HL-60/S4 treated with retinoic acid at 250 ng/mL for 4 days and 3 days (cell line): ENCODE measurements around the gene PLEKHM2.
"Not testable (repeated sequence)": the region's sequence is repeated elsewhere in the genome, so short reads cannot be mapped to it uniquely, and the experiment has no call there.

Experiments used
- in situ Hi-C: fragments of 300-500 bp; cut with MboI; formaldehyde crosslinking; loops from 2 replicates; pipeline ENCODE4 v1.7.0; 2022; ENCODE audit warnings: low sequenced_read_pairs

The PLEKHM2 gene

DNA sequence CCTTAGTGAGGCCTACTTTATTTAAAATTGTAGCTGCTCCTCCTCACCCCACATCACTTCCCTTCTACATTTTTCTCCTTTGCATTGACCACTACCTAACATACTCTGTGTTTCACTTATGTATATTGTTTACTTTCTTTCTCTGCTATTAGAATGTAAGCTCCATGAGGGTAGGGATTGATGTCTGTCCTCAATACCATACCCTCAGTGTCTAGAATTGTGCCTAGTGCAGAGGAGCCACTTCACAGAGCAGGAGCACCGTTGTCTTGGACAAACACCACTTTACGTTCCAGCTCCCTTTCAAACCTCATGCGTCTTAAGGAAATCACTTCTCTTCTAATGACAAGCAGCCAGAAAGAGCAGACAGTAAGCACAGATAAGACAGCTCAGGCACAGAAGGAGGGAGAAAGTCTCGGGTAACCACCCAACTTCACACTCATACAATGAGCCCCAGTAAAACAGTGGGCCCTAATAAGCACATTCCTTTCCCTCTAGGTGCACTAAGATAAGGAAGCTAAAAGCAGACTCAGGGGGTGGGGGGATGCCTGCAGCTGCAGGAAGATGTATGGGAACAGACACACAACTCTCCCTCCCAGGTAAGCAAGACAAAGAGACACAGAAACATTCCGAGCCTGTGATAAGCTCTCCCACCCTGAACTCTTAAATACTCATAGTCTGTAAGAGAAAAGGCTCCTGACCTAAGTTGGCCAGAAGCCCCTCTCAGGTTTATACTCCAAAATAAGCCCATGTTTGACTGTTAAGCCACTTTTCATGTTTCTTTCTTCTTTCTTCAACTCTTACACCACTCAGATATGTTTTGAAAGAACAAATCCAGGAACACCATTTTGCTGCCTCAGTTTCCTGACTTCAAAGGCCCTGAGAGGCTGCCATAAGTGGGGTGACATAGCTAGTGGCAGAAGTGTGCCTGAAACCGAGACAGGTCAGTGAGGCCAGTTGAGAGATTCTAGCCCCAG is 7.1 kb upstream of the PLEKHM2 start:
- in situ Hi-C loops = no loop called here

DNA sequence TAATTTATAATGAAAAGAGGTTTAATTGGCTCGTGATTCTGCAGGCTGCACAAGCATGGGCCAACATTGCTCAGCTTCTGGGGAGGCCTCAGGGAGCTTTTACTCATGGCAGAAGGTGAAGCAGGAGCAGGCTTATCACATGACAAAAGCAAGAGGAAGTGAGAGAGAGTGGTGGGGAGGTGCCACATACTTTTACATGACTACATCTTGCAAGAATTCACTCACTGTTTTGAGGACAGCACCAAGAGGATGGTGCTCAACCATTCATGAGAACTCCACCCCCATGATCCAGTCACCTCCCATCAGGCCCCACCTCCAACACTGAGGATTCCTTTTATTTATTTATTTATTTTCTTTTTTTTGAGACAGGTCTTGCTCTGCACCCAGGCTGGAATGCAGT is 5.5 kb upstream of the PLEKHM2 start:
- in situ Hi-C loops = no loop called here

DNA sequence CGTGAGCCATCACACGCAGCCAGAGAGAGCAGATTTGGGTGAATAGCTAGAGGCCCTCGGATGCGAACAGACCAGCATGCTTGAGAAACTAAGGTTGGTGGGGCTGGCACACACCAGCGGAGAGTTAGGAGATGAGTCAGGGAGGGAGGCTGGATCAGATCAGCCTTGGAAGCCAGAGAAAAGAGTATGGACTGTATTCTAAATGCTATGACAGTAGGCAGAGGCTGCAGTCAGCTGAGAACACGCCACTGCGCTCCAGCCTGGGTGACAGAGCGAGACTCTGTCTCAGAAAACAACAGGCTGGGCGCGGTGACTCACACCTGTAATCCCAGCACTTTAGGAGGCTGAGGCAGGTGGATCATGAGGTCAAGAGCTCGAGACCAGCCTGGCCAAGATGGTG is 4.0 kb upstream of the PLEKHM2 start:
- in situ Hi-C loops = no loop called here

DNA sequence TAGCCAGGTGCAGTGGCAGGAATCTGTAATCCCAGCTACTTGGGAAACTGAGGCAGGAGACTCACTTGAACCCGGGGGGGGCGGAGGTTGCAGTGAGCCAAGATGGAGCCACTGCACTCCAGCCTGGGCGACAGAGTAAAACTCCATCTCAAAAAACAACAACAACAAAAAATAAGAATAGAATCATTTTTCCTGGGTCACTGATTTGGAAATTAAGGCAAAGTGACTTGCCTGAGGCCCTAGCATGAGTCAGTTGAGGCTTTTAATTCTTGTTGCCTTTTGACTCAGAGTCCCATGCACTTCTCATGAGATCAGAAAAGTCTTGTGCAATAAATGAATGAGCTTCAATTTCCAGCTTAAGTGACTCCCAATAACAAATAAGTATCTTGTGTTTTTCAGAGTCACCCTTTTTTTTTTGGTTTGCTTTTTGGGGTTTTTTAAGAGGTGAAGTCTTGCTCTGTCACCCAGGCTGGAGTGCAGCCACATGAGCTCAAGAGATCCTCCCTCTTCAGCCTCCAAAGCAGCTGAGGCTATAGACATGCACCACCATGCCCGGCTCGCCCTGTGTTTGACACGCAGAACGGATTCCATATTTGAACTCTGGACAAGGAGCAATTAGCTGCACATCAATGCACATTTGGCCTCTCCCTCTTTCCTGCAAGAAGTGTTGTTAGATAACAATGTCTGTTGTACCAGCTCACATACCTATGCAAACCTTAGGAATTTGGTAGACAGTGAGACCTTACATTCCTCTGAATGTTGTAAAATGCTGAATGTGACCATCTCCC is 3.4 kb upstream of the PLEKHM2 start:
- in situ Hi-C loops = no loop called here

DNA sequence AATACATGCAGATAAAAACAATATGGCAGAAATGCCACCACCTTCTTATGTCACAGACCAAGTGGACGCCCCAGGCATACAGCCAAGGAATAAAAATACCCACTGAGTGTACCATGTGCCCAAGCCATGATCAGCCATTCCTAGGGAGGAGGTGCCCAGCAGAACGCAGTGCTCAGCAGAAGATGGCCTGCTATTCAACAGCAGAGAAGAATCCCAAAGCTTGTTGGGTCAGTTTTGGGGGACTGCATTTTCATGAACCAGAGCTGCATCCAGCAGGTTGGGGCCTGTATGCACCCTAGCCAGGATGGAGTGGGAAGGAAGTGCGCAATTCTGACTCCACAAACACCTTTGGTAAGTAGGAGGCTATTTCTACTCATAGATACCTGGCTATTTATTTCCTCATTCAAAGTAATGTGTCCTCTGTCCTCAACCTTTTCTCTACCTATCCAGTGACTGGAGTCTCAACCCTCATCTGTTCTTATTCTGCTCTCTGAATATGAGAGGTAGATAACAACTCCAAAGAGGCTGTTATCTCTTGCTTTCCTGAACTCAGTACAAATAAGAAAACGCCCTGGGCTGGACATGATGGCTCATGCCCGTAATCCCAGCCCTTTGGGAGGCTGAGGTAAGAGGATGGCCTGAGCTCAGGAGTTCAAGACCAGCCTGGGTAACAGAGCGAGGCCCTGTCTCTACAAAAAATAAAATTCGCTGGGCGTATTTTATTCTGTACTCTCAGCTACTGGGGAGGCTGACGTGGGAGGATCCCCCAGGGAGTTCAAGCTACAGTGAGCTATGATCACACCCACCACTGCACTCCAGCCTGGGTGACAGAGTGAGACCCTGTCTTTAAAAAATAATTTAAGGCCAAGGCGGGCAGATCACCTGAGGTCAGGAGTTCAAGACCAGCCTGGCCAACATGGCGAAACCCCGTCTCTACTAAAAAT is 2.5 kb upstream of the PLEKHM2 start:
- in situ Hi-C loops = no loop called here

DNA sequence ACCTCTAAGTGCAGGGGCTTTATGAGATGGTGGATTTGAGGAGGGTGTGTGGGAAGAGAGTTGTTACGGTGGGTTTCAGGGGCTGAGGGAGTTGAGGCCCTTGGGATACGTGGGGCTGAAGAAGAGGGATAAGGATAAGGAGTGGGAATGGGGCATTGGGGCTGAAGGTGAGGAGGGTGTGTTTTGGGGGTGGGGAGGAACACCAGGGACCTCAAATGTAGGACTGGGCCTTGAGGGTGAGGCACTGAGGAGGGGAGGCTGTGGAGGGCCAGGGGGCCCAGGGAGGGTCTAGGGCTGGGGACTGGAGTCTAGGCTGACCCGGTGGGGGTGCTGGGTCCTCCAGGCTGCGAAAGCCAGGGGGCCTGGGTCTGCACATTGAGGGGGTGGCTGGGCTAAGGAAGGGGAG is 1.2 kb upstream of the PLEKHM2 start:
- in situ Hi-C loops = no loop called here

DNA sequence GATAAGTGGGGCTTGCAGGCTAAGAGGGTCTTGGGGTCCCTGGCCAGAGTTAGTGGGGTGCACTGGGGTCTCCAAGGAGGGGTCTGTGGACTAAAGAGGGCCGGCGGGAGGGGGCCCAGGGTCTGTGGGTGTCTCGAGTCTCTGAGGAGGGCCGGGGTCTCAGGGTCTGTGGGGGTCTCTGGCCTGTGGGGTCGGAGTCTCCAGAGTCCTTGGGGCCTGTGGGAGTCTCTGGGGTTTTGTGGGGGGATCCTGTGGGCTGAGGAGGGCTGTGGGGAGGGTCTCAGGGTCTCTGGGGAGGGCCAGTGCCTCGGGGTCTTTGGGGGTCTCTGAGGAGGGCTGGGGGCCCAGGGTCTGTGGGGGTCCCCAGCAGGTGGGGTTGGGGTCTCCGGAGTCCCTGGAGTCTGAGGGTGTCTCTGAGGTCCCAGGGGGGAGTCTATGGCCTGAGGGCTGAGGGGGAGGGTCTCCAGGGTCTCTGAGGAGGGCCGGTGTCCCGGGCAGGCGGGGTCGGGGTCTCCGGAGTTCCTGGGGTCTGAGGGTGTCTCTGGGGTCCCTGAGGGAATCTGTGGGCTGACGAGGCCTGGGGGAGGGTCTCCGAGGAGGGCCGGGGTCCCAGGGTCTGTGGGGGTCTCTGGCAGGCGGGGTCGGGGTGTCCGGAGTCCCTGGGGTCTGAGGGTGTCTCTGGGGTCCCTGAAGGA is 628 bp upstream of the PLEKHM2 start:
- in situ Hi-C loops = no loop called here

DNA sequence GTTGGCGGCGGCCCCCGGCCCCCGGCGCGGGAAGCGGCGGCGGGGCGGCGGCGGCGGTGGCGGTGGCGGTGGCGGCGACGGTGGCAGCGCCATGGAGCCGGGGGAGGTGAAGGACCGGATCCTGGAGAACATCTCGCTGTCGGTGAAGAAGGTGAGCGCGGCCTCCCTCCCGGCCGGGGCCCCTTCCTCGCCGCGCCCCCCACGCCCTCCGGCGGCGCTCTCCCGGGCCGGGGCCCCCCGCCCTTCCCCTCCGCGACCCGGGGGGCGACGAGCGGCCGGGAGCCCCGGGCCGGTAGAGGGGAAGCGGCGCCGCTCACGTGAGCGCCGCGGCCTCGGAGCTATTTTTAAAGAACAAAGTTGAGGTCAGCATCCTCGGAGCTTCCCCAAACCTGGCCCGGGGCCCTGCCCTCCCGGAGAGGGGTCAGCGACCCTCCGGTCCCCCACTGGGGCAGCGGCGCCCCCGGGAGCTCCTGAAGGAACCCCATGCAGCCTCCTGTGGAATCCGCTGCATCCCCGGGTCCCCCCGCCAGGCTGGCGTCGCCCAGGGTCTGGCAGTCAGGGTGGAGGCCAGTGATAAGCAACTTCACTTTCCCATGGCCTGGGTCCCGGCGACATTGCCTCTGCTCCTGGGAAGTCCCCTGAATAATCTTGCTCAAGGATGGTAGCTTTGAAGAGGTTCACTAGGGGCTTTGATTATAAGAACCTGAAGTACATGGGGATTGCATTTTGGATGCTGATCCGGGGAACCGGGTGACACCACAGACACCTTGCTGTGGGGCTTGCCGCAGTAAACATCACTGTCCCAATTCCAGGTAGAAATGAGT is 560 bp downstream of the PLEKHM2 start:
- in situ Hi-C loops = no loop called here

DNA sequence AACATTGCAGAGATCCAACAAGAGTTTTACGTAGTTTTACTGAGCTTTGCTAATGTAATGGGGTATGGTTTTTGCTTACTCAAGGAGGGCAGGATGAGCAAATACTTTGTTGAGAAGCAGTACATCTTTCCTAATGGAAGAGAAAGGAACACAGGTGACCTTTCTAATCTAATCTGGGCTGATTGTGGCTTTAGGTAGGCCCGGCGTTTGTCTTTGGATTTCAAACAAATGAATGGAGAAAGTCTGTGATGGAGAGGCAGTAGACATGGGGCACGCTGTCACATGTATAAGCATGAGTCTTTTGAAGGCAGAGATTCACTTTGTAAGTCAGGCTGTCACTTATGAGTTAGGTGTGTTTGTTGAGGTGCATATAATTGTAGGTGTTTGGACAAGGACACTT is 1.7 kb downstream of the PLEKHM2 start:
- in situ Hi-C loops = no loop called here

DNA sequence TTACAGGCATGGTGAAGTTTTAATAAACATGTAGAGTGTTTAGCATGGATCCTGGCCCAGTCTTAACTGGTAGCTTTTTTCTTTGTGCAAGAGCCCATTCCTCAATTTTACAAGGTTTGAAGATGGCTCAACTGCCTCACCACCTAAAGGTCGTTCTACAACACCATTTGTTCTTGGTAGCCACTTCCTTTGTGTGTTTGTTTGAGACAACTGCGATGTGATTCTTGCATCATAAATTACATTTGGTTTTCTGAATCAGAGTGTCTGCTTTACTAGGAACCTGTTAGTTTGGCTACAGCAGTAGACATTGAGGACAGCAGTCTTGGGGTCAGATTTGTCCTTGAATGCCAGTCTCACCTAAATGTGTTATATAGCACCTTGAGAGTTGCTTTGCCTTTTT is 3.3 kb downstream of the PLEKHM2 start:
- in situ Hi-C loops = no loop called here

DNA sequence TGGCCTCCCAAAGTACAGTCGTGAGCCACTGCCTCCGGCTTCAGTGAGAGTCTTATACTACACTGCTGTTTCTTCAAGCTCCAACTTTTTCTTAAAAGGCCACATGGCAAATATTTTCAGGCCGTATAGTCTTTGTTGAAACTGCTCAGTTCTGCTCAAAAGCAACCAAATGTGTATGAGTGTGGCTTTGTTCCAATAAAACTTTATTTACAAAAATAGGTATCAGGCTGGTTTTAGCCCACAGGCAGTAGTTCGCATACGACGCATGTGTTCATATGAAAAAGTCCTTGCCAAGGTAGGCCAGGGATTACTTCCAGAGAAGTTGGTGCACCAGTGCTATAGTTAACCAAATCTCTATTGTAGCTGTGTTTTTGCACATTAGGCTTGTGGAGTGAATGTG is 6.2 kb downstream of the PLEKHM2 start:
- in situ Hi-C loops = no loop called here

DNA sequence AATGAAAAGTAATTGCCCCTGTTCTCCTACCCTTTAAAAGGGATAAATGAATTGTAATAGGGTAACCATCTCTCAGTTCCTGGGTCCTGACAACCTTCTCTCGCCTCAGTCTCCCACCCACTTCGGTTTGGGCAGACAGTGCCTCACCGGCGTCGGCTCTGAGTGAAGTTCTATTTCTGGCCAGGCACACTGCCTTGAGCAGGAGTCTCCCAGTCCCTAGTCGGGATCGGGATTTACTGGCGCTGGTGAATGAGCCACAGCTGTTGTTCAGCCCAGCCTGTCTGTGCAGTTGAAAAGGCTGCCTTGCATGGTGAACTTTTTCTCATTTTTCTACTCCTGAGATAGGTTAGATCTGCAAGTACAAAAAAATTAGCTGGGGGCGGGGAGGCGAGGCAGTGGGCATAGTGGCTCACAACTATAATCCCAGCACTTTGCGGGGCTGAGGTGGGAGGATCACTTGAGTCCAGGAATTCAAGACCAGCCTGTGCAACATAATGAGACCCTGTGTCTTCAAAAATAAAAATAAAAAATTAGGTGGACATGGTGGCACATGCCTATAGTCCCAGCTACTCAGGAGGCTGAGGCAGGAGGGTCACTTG is 7.4 kb downstream of the PLEKHM2 start:
- in situ Hi-C loops = no loop called here

DNA sequence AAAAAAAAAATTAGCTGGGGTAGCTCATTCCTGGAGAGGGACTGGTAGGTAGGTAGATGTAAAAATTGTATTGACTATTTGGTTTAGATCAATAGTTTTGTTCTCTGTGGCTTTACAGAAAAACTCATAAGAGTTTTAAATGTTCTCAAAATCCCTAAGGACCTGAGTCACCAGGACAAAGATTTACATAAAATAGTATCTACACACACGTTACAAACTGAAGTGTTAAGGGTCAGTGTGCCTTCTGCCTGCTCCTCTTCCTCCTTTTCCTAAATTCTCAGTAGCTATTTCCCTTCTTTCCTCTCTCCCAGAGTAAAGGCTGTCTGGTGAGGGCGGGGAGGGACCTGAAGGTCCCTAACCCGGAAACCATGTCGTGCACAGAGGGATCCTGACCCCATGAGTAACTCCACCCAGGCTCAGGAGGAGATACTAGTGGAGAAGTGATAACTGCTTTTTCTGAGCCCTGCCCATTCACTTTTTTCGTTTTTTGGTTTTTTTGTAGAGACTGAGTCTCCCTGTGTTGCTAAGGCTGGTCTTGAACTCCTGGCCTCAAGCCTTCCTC is 8.1 kb downstream of the PLEKHM2 start:
- in situ Hi-C loops = no loop called here

DNA sequence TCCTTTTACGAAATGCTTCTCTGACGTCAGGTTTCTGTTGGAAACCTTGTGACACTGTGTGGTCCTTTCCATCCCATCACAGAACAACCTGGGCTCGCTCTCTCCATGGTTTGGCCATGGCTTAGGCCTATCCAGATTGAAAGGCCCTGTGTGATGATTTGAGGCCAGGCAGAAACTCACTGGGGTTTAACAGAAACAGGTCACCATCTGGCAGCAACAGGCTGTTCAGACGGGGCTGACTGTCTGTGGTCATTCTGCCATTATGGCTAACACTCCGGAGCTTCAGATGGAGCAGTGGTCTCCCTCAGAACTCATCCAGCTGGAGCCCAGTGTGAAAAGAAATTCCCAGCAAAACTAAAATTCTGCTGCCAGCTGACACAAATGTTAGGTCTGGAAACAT is 9.3 kb downstream of the PLEKHM2 start:
- in situ Hi-C loops = no loop called here

DNA sequence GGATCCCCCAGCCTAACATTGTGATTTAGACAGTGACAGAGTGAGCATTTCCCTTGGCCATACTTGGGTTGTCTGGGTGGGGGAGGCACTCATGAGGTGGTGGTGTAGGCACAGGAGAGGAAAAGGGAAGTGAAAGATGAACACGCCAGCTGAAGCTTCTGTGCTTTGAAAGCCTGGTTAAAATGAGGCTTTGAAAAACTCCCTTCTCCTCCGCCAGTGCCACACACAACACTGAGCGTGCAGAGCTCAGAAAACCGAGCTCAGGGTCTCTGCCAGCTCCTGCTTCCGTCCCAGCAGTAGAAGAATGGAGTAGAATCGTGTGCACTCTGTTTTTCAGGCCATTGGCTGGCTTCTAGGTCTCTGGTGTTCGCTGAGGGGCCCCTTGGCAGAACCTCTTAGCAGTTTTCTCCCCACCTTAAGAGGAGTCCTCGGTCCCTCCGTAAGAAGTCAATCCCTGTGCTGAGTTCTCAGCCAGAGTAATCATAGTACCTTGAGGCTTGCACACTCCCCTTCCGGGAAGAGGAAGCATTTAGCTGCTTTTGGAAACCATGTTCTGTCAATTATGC is 12.9 kb downstream of the PLEKHM2 start:
- in situ Hi-C loops = no loop called here

DNA sequence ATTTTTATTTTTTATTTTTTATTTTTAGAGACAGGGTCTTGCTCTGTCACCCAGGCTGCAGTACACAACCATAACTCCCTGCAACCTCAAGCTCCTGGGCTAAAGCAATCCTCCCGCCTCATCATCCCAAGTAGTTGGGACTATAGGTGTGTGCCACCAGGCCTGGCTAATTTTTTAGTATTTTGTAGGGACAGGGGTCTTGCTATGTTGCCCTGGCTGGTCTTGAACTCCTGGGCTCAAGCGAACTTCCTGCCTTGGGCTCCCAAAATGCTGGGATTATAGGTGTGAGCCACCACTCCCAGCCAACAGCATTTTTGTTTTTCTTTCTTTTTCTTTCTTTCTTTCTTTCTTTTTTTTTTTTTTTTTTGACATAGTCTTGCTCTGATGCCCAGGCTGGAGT is 14.1 kb downstream of the PLEKHM2 start:
- in situ Hi-C loops = no loop called here

DNA sequence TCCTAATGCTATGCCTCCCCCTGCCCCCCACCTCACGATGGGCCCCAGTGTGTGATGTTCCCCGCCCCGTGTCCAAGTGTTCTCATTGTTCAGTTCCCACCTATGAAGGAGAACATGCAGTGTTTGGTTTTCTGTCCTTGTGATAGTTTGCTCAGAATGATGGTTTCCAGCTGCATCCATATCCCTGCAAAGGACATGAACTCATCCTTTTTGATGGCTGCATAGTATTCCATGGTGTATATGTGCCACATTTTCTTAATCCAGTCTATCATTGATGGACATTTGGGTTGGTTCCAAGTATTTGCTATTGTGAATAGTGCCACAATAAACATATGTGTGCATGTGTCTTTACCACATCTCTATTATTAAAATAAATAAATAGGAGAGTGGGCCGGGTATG is 15.2 kb downstream of the PLEKHM2 start:
- in situ Hi-C loops = not testable (repeated sequence)

DNA sequence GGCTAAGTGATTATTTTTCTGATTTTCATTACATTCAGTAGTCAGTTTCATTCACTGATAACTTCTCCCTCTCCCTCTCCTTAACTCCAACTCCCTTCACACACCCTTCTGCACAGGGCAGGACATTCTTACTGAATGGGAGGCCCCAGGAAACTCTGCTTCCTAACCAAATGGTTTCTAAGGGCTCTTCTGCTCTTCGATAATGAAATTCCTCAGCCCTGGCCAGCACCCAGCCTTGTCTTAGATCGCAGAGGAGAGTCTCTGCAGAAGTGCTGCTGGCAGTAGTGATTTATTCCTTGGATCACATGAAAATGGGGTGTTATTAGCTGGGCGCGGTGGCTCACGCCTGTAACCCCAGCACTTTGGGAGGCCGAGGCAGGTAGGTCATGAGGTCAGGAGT is 16.4 kb downstream of the PLEKHM2 start:
- in situ Hi-C loops = no loop called here
